Nephron (organoid): Measurements from ENCODE around the gene KLHL25.

Experiments
- H3K27ac Mint-ChIP-seq, 3 experiments: 2 replicates each; pipeline ENCODE4 v1.8.0; 2020; ENCODE audit warnings: mixed read lengths in 3 of 3, mild to moderate bottlenecking in 2 of 3, moderate library complexity in 1 of 3
- H3K27me3 Mint-ChIP-seq: 2 replicates; pipeline ENCODE4 v1.8.0; 2021; ENCODE audit warnings: low read depth, mild to moderate bottlenecking, moderate library complexity, mixed read lengths
- H3K36me3 Mint-ChIP-seq: 2 replicates; pipeline ENCODE4 v1.8.0; 2020; ENCODE audit warnings: low read depth, mixed read lengths
- H3K4me1 Mint-ChIP-seq: 2 replicates; pipeline ENCODE4 v1.8.0; 2020; ENCODE audit warnings: mixed read lengths
- H3K4me3 Mint-ChIP-seq, 3 experiments: 2 replicates each; pipeline ENCODE4 v1.8.0; 2020; ENCODE audit warnings: mild to moderate bottlenecking in 3 of 3, mixed read lengths in 3 of 3, moderate library complexity in 2 of 3
- H3K9me3 Mint-ChIP-seq: 2 replicates; pipeline ENCODE4 v1.8.0; 2020; ENCODE audit warnings: mixed read lengths
- CTCF ChIP-seq, 3 experiments: fragments of 200-600 bp; sonication (generic); IDR thresholded peaks; one replicate each; pipeline ENCODE4 v1.5.0; 2021; ENCODE audit warnings: antibody characterized with exemption in 3 of 3; ENCODE audit not compliant: unreplicated experiment in 3 of 3

KLHL25 gene

GRCh38 chr15:85777250-85778106, 17.2 kb downstream of the KLHL25 start:
- peaks cover under 1% of the 10 kb centered on the region for H3K27me3 Mint-ChIP-seq
- H3K27ac Mint-ChIP-seq, result peak overlapping the region; percentile 70 to 90 (median 77)
- peaks cover 62% of the 10 kb centered on the region for H3K4me1 Mint-ChIP-seq
- H3K9me3 Mint-ChIP-seq, result no peaks in the 10 kb centered on the region
- no peaks in the 10 kb centered on the region for H3K36me3 Mint-ChIP-seq
- no peak overlapping the region for H3K4me3 Mint-ChIP-seq
- TF ChIP-seq CTCF (IDR thresholded peaks at IDR 0.05; ENCODE audit: unreplicated experiment in 3 of 3), result no peak

GRCh38 chr15:85773970-85774369, 20.8 kb downstream of the KLHL25 start:
- peaks cover 54% of the 10 kb centered on the region for H3K4me1 Mint-ChIP-seq
- peak overlapping the region; percentile 84 to 93 (median 89) for H3K27ac Mint-ChIP-seq
- peaks cover 8% of the 10 kb centered on the region for H3K36me3 Mint-ChIP-seq
- no peaks in the 10 kb centered on the region for H3K9me3 Mint-ChIP-seq
- peaks cover 7% of the 10 kb centered on the region for H3K27me3 Mint-ChIP-seq
- H3K4me3 Mint-ChIP-seq, result no peak overlapping the region
- TF ChIP-seq CTCF (IDR thresholded peaks at IDR 0.05; ENCODE audit: unreplicated experiment in 3 of 3), result no peak

- H3K36me3 Mint-ChIP-seq, result peaks cover 15% of the 10 kb centered on the region
- peak overlapping the region; percentile 85 to 93 (median 90) for H3K27ac Mint-ChIP-seq
- no peaks in the 10 kb centered on the region for H3K9me3 Mint-ChIP-seq
- H3K4me1 Mint-ChIP-seq, result peaks cover 50% of the 10 kb centered on the region
- no peak for TF ChIP-seq CTCF (IDR thresholded peaks at IDR 0.05; ENCODE audit: unreplicated experiment in 3 of 3)
- H3K27me3 Mint-ChIP-seq, result peaks cover 7% of the 10 kb centered on the region
- no peak overlapping the region for H3K4me3 Mint-ChIP-seq
These were observed 21.5 kb downstream of the KLHL25 start for GRCh38 chr15:85773249-85773648.

- H3K9me3 Mint-ChIP-seq, result no peaks in the 10 kb centered on the region
- H3K27ac Mint-ChIP-seq, result peak overlapping the region; percentile 90 to 93 (median 91)
These were observed 22.1 kb downstream of the KLHL25 start for GRCh38 chr15:85772668-85773067.

GRCh38 chr15:85771781-85772445, 22.8 kb downstream of the KLHL25 start:
- Mint-ChIP-seq H3K27ac (peak overlapping the region; percentile 90 to 93 (median 91)), H3K27me3 (peaks cover 7% of the 10 kb centered on the region), H3K9me3 (no peaks in the 10 kb centered on the region), H3K4me3 (no peak overlapping the region), H3K36me3 (peaks cover 17% of the 10 kb centered on the region), H3K4me1 (peaks cover 42% of the 10 kb centered on the region)
- no peak for TF ChIP-seq CTCF (IDR thresholded peaks at IDR 0.05; ENCODE audit: unreplicated experiment in 3 of 3)

More at GRCh38 chr15:85772668-85773067, 22.1 kb downstream of the KLHL25 start:
- H3K27me3 Mint-ChIP-seq, result peaks cover 7% of the 10 kb centered on the region
- H3K4me1 Mint-ChIP-seq, result peaks cover 44% of the 10 kb centered on the region
- H3K4me3 Mint-ChIP-seq, result no peak overlapping the region
- H3K36me3 Mint-ChIP-seq, result peaks cover 17% of the 10 kb centered on the region
- no peak for TF ChIP-seq CTCF (IDR thresholded peaks at IDR 0.05; ENCODE audit: unreplicated experiment in 3 of 3)
